DMS79 (cell line): ENCODE data around the gene KLHDC9.
A peak's percentile ranks its signal among the peaks of the same experiment; 100 is the strongest.

Source experiments
- DNase-seq: peaks from one replicate; lab custom pipeline; 2025; lab: John Stamatoyannopoulos, UW

KLHDC9 gene

GRCh38 chr1:161131523-161132409 is 33.6 kb downstream of the KLHDC9 start:
- no peak for DNase-seq

- peak; percentile 98 for DNase-seq
Observed at GRCh38 chr1:161132410-161133219, 34.5 kb downstream of the KLHDC9 start, which contains the start of gene DEDD. DEDD (minus strand) TSS chr1:161132667; CDS start chr1:161124462, 8,205 bp downstream.

- DNase-seq = no peak
Observed at GRCh38 chr1:161133220-161133740, 35.1 kb downstream of the KLHDC9 start.

- no peak for DNase-seq
Observed at GRCh38 chr1:161137881-161138280, 39.7 kb downstream of the KLHDC9 start.

GRCh38 chr1:161138431-161138830 is 40.3 kb downstream of the KLHDC9 start:
- no peak for DNase-seq

GRCh38 chr1:161139766-161140165 is 41.6 kb downstream of the KLHDC9 start:
- DNase-seq = no peak

- no peak for DNase-seq
Observed at GRCh38 chr1:161140755-161141400, 42.7 kb downstream of the KLHDC9 start.

- no peak for DNase-seq
Observed at GRCh38 chr1:161145832-161146231, 47.7 kb downstream of the KLHDC9 start.
